ENCODE data around the gene PARL.

Gene PARL

GRCh38 chr3:183871541-183871940, 13.1 kb downstream of the PARL start:
- Mint-ChIP-seq H3K9me3 (no peaks in the 10 kb centered on the region), H3K27ac (ENCODE audit: low read depth) (no peak overlapping the region), H3K4me1 (peaks cover 35% of the 10 kb centered on the region), H3K4me3 (no peak overlapping the region), H3K27me3 (no peaks in the 10 kb centered on the region), H3K36me3 (ENCODE audit: insufficient read depth) (peaks cover 16% of the 10 kb centered on the region)
- DNase-seq (ENCODE audit: low spot score in 2 of 2) (no peak), ATAC-seq (replicated peaks; ENCODE audit: extremely low read depth, poor library complexity, severe bottlenecking) (no peak)

GRCh38 chr3:183870563-183870962, 14.1 kb downstream of the PARL start:
- ATAC-seq (replicated peaks; ENCODE audit: extremely low read depth, poor library complexity, severe bottlenecking) (no peak), DNase-seq (ENCODE audit: low spot score in 2 of 2) (no peak)
- H3K27me3 Mint-ChIP-seq, result no peaks in the 10 kb centered on the region
- no peaks in the 10 kb centered on the region for H3K9me3 Mint-ChIP-seq
- peaks cover 35% of the 10 kb centered on the region for H3K4me1 Mint-ChIP-seq
- H3K36me3 Mint-ChIP-seq (ENCODE audit: insufficient read depth), result peaks cover 23% of the 10 kb centered on the region
- H3K4me3 Mint-ChIP-seq, result no peak overlapping the region
- H3K27ac Mint-ChIP-seq (ENCODE audit: low read depth), result peak overlapping the region; percentile 6

GRCh38 chr3:183868796-183869195, 15.9 kb downstream of the PARL start:
- Mint-ChIP-seq H3K4me3 (no peak overlapping the region), H3K27me3 (no peaks in the 10 kb centered on the region), H3K9me3 (no peaks in the 10 kb centered on the region), H3K36me3 (ENCODE audit: insufficient read depth) (peaks cover 37% of the 10 kb centered on the region), H3K27ac (ENCODE audit: low read depth) (peak overlapping the region; percentile 17), H3K4me1 (peaks cover 35% of the 10 kb centered on the region)
- ATAC-seq (replicated peaks; ENCODE audit: extremely low read depth, poor library complexity, severe bottlenecking), result no peak
- DNase-seq (ENCODE audit: low spot score in 2 of 2), result no peak

- H3K36me3 Mint-ChIP-seq (ENCODE audit: insufficient read depth), result peaks cover 64% of the 10 kb centered on the region
- no peaks in the 10 kb centered on the region for H3K9me3 Mint-ChIP-seq
- H3K4me1 Mint-ChIP-seq, result peaks cover 6% of the 10 kb centered on the region
- no peak overlapping the region for H3K27ac Mint-ChIP-seq (ENCODE audit: low read depth)
- DNase-seq (ENCODE audit: low spot score in 2 of 2), result no peak
- no peak for ATAC-seq (replicated peaks; ENCODE audit: extremely low read depth, poor library complexity, severe bottlenecking)
- no peaks in the 10 kb centered on the region for H3K27me3 Mint-ChIP-seq
- no peak overlapping the region for H3K4me3 Mint-ChIP-seq
Observed at GRCh38 chr3:183862610-183863009, 22.1 kb downstream of the PARL start.

- H3K36me3 Mint-ChIP-seq (ENCODE audit: insufficient read depth), result peaks cover 45% of the 10 kb centered on the region
- ATAC-seq (replicated peaks; ENCODE audit: extremely low read depth, poor library complexity, severe bottlenecking) (no peak), DNase-seq (ENCODE audit: low spot score in 2 of 2) (no peak)
- peak overlapping the region; percentile 7 for H3K27ac Mint-ChIP-seq (ENCODE audit: low read depth)
- H3K4me1 Mint-ChIP-seq, result peaks cover 13% of the 10 kb centered on the region
- H3K9me3 Mint-ChIP-seq, result no peaks in the 10 kb centered on the region
- no peaks in the 10 kb centered on the region for H3K27me3 Mint-ChIP-seq
- H3K4me3 Mint-ChIP-seq, result no peak overlapping the region
Observed at GRCh38 chr3:183857863-183858262, 26.8 kb downstream of the PARL start.

DNA sequence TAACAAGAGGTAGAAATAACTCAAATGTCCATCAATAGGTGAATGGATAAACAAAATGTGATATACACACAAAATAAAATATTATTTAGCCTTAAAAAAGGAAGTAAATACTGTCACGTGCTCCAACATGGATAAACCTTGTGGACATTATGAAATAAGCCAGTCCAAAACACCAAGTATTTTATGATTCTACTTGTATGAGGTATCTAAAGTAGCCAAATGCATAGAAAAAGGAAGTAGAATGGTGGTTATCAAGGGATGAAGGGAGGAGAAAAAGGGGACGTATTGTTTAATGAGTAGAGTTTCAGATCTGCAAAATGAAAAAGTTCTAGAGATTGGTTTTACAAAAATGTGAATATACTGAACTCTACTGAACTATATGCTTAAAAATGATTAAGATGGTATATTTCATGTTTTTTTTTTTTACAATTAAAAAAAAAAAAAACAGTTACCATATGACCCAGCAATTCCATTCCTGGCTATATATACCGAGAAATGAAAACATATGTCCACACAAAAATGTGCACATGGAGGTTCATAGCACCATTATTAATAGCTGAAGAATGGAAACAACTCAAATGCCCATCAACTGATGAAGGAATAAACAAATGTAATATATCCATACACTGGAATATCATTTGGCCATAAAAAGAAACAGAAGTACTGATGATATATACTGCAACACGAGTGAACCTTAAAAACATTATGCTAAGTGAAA, 30.2 kb downstream of the PARL start:
- ATAC-seq (replicated peaks; ENCODE audit: extremely low read depth, poor library complexity, severe bottlenecking) (no peak), DNase-seq (ENCODE audit: low spot score in 2 of 2) (no peak)
- Mint-ChIP-seq H3K4me3 (no peak overlapping the region), H3K36me3 (ENCODE audit: insufficient read depth) (peaks cover 20% of the 10 kb centered on the region), H3K27ac (ENCODE audit: low read depth) (no peak overlapping the region), H3K4me1 (peaks cover 15% of the 10 kb centered on the region), H3K9me3 (no peaks in the 10 kb centered on the region), H3K27me3 (no peaks in the 10 kb centered on the region)

- Mint-ChIP-seq H3K27ac (ENCODE audit: low read depth) (peak overlapping the region; percentile 29), H3K4me1 (no peaks in the 10 kb centered on the region), H3K36me3 (ENCODE audit: insufficient read depth) (peaks cover 52% of the 10 kb centered on the region), H3K9me3 (no peaks in the 10 kb centered on the region), H3K27me3 (no peaks in the 10 kb centered on the region), H3K4me3 (no peak overlapping the region)
- no peak for ATAC-seq (replicated peaks; ENCODE audit: extremely low read depth, poor library complexity, severe bottlenecking)
- no peak for DNase-seq (ENCODE audit: low spot score in 2 of 2)
Observed at GRCh38 chr3:183845608-183846288, 38.9 kb downstream of the PARL start.

DNA sequence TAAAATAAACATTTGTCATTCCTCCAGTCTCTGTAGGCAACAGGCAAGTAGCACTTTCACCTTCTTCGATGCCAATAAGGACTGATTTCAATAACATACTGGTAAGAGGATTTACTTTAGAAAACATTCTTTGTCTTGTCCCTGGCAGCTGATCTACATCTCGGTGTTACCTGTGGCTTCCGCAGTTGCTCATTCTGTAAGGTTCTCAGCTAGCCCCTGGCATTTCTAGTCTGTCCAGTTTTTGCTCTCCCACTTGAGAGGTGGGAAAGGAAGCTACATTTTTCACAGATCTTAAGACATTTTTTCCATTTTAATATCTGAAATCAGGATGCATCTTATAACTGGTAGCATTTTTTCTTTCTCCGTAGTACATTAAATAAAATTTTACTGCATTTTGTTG, 39.6 kb downstream of the PARL start:
- ATAC-seq (replicated peaks; ENCODE audit: extremely low read depth, poor library complexity, severe bottlenecking) (no peak), DNase-seq (ENCODE audit: low spot score in 2 of 2) (no peak)
- Mint-ChIP-seq H3K27ac (ENCODE audit: low read depth) (peak overlapping the region; percentile 29), H3K4me1 (no peaks in the 10 kb centered on the region), H3K27me3 (no peaks in the 10 kb centered on the region), H3K36me3 (ENCODE audit: insufficient read depth) (peaks cover 52% of the 10 kb centered on the region), H3K9me3 (no peaks in the 10 kb centered on the region), H3K4me3 (no peak overlapping the region)

DNA sequence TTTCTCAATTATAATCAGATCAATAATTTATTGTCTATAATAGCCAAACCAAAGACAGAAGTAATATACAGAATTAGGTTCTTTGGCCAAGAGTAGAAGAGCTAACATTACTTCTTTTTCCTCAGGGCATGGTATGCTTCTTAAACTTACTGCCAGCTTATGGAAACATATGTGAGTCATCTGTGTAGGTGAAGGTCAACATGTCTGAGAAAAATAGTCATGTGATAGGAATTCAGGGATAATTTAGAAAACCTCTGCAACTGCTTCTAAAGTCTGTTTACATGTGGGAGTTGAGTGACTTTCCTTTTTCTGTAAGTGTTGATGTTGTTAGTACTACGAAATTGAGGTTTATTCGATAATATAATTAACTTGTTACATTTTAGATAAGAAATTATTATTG, 40.1 kb downstream of the PARL start:
- no peak overlapping the region for H3K4me3 Mint-ChIP-seq
- H3K27me3 Mint-ChIP-seq, result no peaks in the 10 kb centered on the region
- H3K9me3 Mint-ChIP-seq, result no peaks in the 10 kb centered on the region
- ATAC-seq (replicated peaks; ENCODE audit: extremely low read depth, poor library complexity, severe bottlenecking) (no peak), DNase-seq (ENCODE audit: low spot score in 2 of 2) (no peak)
- H3K4me1 Mint-ChIP-seq, result no peaks in the 10 kb centered on the region
- no peak overlapping the region for H3K27ac Mint-ChIP-seq (ENCODE audit: low read depth)
- peaks cover 54% of the 10 kb centered on the region for H3K36me3 Mint-ChIP-seq (ENCODE audit: insufficient read depth)

DNA sequence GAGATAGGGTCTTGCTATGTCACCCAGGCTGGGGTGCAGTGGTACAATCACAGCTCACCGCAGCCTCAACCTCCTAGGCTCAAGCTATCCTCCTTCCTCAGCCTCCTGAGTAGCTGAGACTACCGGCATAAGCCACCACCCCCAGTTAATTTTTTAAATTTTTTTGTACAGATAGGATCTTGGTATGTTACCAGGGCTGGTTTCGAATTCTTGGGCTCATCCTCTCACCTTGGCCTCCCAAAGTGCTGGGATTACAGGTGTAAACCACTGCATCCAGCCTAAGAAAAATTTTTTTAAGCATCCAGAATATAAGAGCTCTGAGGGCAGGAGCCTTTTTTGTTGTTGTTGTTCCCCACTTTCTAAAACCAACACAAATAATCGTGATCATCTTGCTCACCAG, 44.9 kb downstream of the PARL start:
- peak overlapping the region; percentile 65 for H3K27ac Mint-ChIP-seq (ENCODE audit: low read depth)

DNA sequence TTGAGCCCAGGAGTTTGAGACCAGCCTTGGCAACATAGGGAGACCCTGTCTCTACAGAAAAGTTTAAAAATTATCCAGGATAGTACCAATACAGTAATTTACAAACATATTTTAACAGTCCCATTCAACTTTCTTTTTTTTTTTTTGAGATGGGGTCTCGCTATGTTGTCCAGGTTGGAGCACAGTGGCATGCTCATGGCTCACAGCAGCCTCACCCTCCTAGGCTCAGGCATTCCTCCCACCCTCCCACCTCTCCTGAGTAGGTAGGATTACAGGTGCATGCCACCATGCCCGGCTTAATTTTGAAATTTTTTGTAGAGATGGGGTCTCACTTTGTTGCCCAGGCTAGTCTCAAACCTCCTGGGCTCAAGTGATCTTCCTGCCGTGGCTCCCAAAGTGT, 46.8 kb downstream of the PARL start:
- H3K9me3 Mint-ChIP-seq, result no peaks in the 10 kb centered on the region
- H3K27ac Mint-ChIP-seq (ENCODE audit: low read depth), result no peak overlapping the region
- no peaks in the 10 kb centered on the region for H3K4me1 Mint-ChIP-seq
- no peak overlapping the region for H3K4me3 Mint-ChIP-seq
- no peaks in the 10 kb centered on the region for H3K27me3 Mint-ChIP-seq
- DNase-seq (ENCODE audit: low spot score in 2 of 2) (no peak), ATAC-seq (replicated peaks; ENCODE audit: extremely low read depth, poor library complexity, severe bottlenecking) (no peak)
- H3K36me3 Mint-ChIP-seq (ENCODE audit: insufficient read depth), result peaks cover 49% of the 10 kb centered on the region

More for the DNA sequence above, 44.9 kb downstream of the PARL start:
- Mint-ChIP-seq H3K4me1 (no peaks in the 10 kb centered on the region), H3K9me3 (no peaks in the 10 kb centered on the region), H3K4me3 (no peak overlapping the region), H3K36me3 (ENCODE audit: insufficient read depth) (peaks cover 53% of the 10 kb centered on the region), H3K27me3 (no peaks in the 10 kb centered on the region)
- DNase-seq (ENCODE audit: low spot score in 2 of 2) (no peak), ATAC-seq (replicated peaks; ENCODE audit: extremely low read depth, poor library complexity, severe bottlenecking) (no peak)

GRCh38 chr3:183837390-183837789, 47.3 kb downstream of the PARL start:
- Mint-ChIP-seq H3K27ac (ENCODE audit: low read depth) (no peak overlapping the region), H3K9me3 (no peaks in the 10 kb centered on the region), H3K27me3 (no peaks in the 10 kb centered on the region), H3K4me3 (no peak overlapping the region), H3K4me1 (no peaks in the 10 kb centered on the region), H3K36me3 (ENCODE audit: insufficient read depth) (peaks cover 47% of the 10 kb centered on the region)
- ATAC-seq (replicated peaks; ENCODE audit: extremely low read depth, poor library complexity, severe bottlenecking), result no peak
- DNase-seq (ENCODE audit: low spot score in 2 of 2), result no peak

- no peak for ATAC-seq (replicated peaks; ENCODE audit: extremely low read depth, poor library complexity, severe bottlenecking)
- Mint-ChIP-seq H3K4me1 (no peaks in the 10 kb centered on the region), H3K36me3 (ENCODE audit: insufficient read depth) (peaks cover 30% of the 10 kb centered on the region), H3K9me3 (no peaks in the 10 kb centered on the region), H3K27ac (ENCODE audit: low read depth) (no peak overlapping the region), H3K27me3 (no peaks in the 10 kb centered on the region), H3K4me3 (no peak overlapping the region)
- no peak for DNase-seq (ENCODE audit: low spot score in 2 of 2)
Observed at GRCh38 chr3:183833516-183833915, 51.2 kb downstream of the PARL start.

Measured in central memory CD8-positive, alpha-beta T cell (primary cell).